Measurements from ENCODE around the gene YWHAH. TPM values are rescaled to one million over a fixed set of nuclear protein-coding genes. Genes with fewer than 3 reads are reported as not detected.

Gene YWHAH
- total and polyA plus RNA-seq, 4 donors, result 26.1 to 75.0 (median 42.4) TPM

GRCh38 chr22:31906086-31906485, 38.2 kb upstream of the YWHAH start:
- TF ChIP-seq REST (IDR thresholded peaks at IDR 0.05) (no peak), GABPA (IDR thresholded peaks at IDR 0.05 in 1 of 2, conservative IDR thresholded peaks at IDR 0.05 in 1 of 2) (no peak), FOXA2 (IDR thresholded peaks at IDR 0.05) (no peak), SP1 (IDR thresholded peaks at IDR 0.05) (no peak), JUND (IDR thresholded peaks at IDR 0.05) (no peak), YY1 (IDR thresholded peaks at IDR 0.05) (no peak), HNF4G (IDR thresholded peaks at IDR 0.05) (no peak), NR2F2 (IDR thresholded peaks at IDR 0.05) (no peak), ATF3 (IDR thresholded peaks at IDR 0.05) (no peak), EGR1 (IDR thresholded peaks at IDR 0.05; ENCODE audit: low read depth in 2 of 2) (no peak), CTCF (IDR thresholded peaks at IDR 0.05; ENCODE audit: low read depth, low read length, missing input control) (no peak), MAX (IDR thresholded peaks at IDR 0.05) (no peak), RXRA (IDR thresholded peaks at IDR 0.05) (no peak), ZBTB33 (IDR thresholded peaks at IDR 0.05) (no peak), FOXA1 (IDR thresholded peaks at IDR 0.05) (no peak), HNF4A (conservative IDR thresholded peaks at IDR 0.05) (no peak), TAF1 (conservative IDR thresholded peaks at IDR 0.05) (no peak)
- Histone ChIP-seq H3K4me3 (ENCODE audit: low read depth in 1 of 3, low read length in 3 of 3) (no peak overlapping the region), H3K27me3 (ENCODE audit: control insufficient read depth in 4 of 4, insufficient read depth in 4 of 4, low read length in 3 of 4) (no peaks in the 10 kb centered on the region), H3K36me3 (ENCODE audit: control insufficient read depth in 4 of 4, insufficient read depth in 3 of 4, low read depth in 1 of 4, low read length in 3 of 4) (peaks cover 7 to 46% (median 34%) of the 10 kb centered on the region in 4 donors), H3K4me1 (ENCODE audit: control insufficient read depth in 4 of 4, insufficient read depth in 4 of 4, low read length in 3 of 4) (no peaks in the 10 kb centered on the region), H3K9ac (ENCODE audit: low read depth in 1 of 2, low read length in 2 of 2) (no peak overlapping the region), H3K9me3 (ENCODE audit: control insufficient read depth in 4 of 4, low read length in 3 of 4) (no peaks in the 10 kb centered on the region), H3K27ac (ENCODE audit: low read depth in 1 of 2, low read length in 2 of 2) (no peak overlapping the region)
- WGBS, result 97% methylated on average over 16 of the region's 16 CpGs
- DNase-seq (ENCODE audit: low spot score), result no peak

GRCh38 chr22:31906569-31906968, 37.8 kb upstream of the YWHAH start:
- no peak overlapping the region for H3K9ac ChIP-seq (ENCODE audit: low read depth in 1 of 2, low read length in 2 of 2)
- WGBS, result 90% methylated on average over 5 of the region's 5 CpGs
- no peak overlapping the region for H3K27ac ChIP-seq (ENCODE audit: low read depth in 1 of 2, low read length in 2 of 2)
- DNase-seq (ENCODE audit: low spot score), result no peak
- no peaks in the 10 kb centered on the region for H3K9me3 ChIP-seq (ENCODE audit: control insufficient read depth in 4 of 4, low read length in 3 of 4)
- peaks cover 7 to 42% (median 34%) of the 10 kb centered on the region in 4 donors for H3K36me3 ChIP-seq (ENCODE audit: control insufficient read depth in 4 of 4, insufficient read depth in 3 of 4, low read depth in 1 of 4, low read length in 3 of 4)
- no peak overlapping the region for H3K4me3 ChIP-seq (ENCODE audit: low read depth in 1 of 3, low read length in 3 of 3)
- H3K27me3 ChIP-seq (ENCODE audit: control insufficient read depth in 4 of 4, insufficient read depth in 4 of 4, low read length in 3 of 4), result no peaks in the 10 kb centered on the region
- H3K4me1 ChIP-seq (ENCODE audit: control insufficient read depth in 4 of 4, insufficient read depth in 4 of 4, low read length in 3 of 4), result no peaks in the 10 kb centered on the region
- no peak for TF ChIP-seq HNF4G (IDR thresholded peaks at IDR 0.05)
- no peak for TF ChIP-seq ATF3 (IDR thresholded peaks at IDR 0.05)
- no peak for TF ChIP-seq TAF1 (conservative IDR thresholded peaks at IDR 0.05)
- no peak for TF ChIP-seq EGR1 (IDR thresholded peaks at IDR 0.05; ENCODE audit: low read depth in 2 of 2)
- no peak for TF ChIP-seq MAX (IDR thresholded peaks at IDR 0.05)
- TF ChIP-seq YY1 (IDR thresholded peaks at IDR 0.05), result no peak
- TF ChIP-seq CTCF (IDR thresholded peaks at IDR 0.05; ENCODE audit: low read depth, low read length, missing input control), result no peak
- TF ChIP-seq FOXA2 (IDR thresholded peaks at IDR 0.05), result no peak
- TF ChIP-seq REST (IDR thresholded peaks at IDR 0.05), result no peak
